Hepatocyte (in vitro differentiated cells): ENCODE data around the gene CHST2. TPM values are rescaled to one million over a fixed set of nuclear protein-coding genes. Genes with fewer than 3 reads are reported as not detected.

Experiments used
- DNase-seq: peaks from one replicate; pipeline ENCODE4 v3.0.0-alpha.2; 2016; ENCODE audit warnings: low spot score
- H2AFZ ChIP-seq: fragments of 200-600 bp; sonication (generic); 2 replicates; pipeline ENCODE4 v1.6.0; 2016; ENCODE audit warnings: antibody characterized with exemption, mild to moderate bottlenecking
- H3K27ac ChIP-seq: fragments of 200-600 bp; sonication (generic); 2 replicates; pipeline ENCODE4 v1.5.1; 2016; ENCODE audit warnings: mild to moderate bottlenecking
- H3K27me3 ChIP-seq: fragments of 200-600 bp; sonication (generic); 2 replicates; pipeline ENCODE4 v1.6.1; 2016
- H3K36me3 ChIP-seq: fragments of 200-600 bp; sonication (generic); replicated peaks from 2 replicates; pipeline ENCODE4 v1.5.1; 2016; ENCODE audit warnings: low read depth; ENCODE audit not compliant: insufficient read depth
- H3K4me1 ChIP-seq: fragments of 200-600 bp; sonication (generic); 2 replicates; pipeline ENCODE4 v1.5.1; 2016; ENCODE audit warnings: mild to moderate bottlenecking, moderate library complexity; ENCODE audit not compliant: insufficient read depth
- H3K4me2 ChIP-seq: fragments of 200-600 bp; sonication (generic); 2 replicates; pipeline ENCODE4 v1.6.0; 2016
- H3K4me3 ChIP-seq: fragments of 200-600 bp; sonication (generic); 2 replicates; pipeline ENCODE4 v1.5.1; 2016; ENCODE audit warnings: mild to moderate bottlenecking
- H3K79me2 ChIP-seq: fragments of 200-600 bp; sonication (generic); 2 replicates; pipeline ENCODE4 v1.6.0; 2017; ENCODE audit warnings: mild to moderate bottlenecking
- H3K9me2 ChIP-seq: fragments of 200-600 bp; sonication (generic); replicated peaks from 2 replicates; pipeline ENCODE4 v1.6.0; 2017; ENCODE audit warnings: mild to moderate bottlenecking; ENCODE audit not compliant: insufficient read depth
- H3K9me3 ChIP-seq: fragments of 200-600 bp; sonication (generic); 2 replicates; pipeline ENCODE4 v1.5.1; 2016; ENCODE audit warnings: low read depth, mild to moderate bottlenecking
- H4K20me1 ChIP-seq: fragments of 200-600 bp; sonication (generic); 2 replicates; pipeline ENCODE4 v1.6.0; 2016; ENCODE audit warnings: mild to moderate bottlenecking; ENCODE audit not compliant: insufficient read depth, poor library complexity, severe bottlenecking
- CTCF ChIP-seq: fragments of 200-600 bp; sonication (generic); IDR thresholded peaks from 2 replicates; pipeline ENCODE4 v1.5.1; 2016; ENCODE audit warnings: antibody characterized with exemption, mild to moderate bottlenecking; ENCODE audit not compliant: poor library complexity
- EZH2 ChIP-seq: fragments of 200-600 bp; sonication (generic); IDR thresholded peaks from 2 replicates; pipeline ENCODE4 v1.6.1; 2016; ENCODE audit warnings: antibody characterized with exemption, mild to moderate bottlenecking, borderline replicate concordance
- EZH2phosphoT487 ChIP-seq: fragments of 200-600 bp; sonication (generic); IDR thresholded peaks from one replicate; pipeline ENCODE4 v1.6.1; 2018; ENCODE audit warnings: antibody characterized with exemption, mild to moderate bottlenecking, low read depth, moderate library complexity; ENCODE audit not compliant: unreplicated experiment, severe bottlenecking
- WGBS: methylation state at CpG from one replicate; pipeline ENCODE4 v1.1.6; 2016; ENCODE audit warnings: low lambda C conversion rate; ENCODE audit errors: missing lambda C conversion rate; 5-methylcytosine and 5-hydroxymethylcytosine counted together
- polyA plus RNA-seq: library from polyadenylated mRNA; unstranded; fragments of >200 nt; fragmentation: Nextera tagmentation; extraction: Ambion mirVana; gene quantifications from 2 replicates; pipeline ENCODE4 v1.2.1, GENCODE V29; 2016
- total RNA-seq: library from RNA; depleted of rRNA; stranded (reverse); fragments of >200 nt; gene quantifications from 2 replicates; pipeline ENCODE4 v1.2.3, GENCODE V29; 2014

CHST2 gene
- total and polyA plus RNA-seq, 2 experiments from 2014 or later = 12.2 to 16.1 TPM

GRCh38 chr3:143127801-143128200 is 8.2 kb downstream of the CHST2 start:
- TF ChIP-seq EZH2phosphoT487 (no peak), CTCF (no peak), EZH2 (no peak)
- DNase-seq = no peak
- Histone ChIP-seq H3K79me2 (no peaks in the 10 kb centered on the region), H2AFZ (no peak overlapping the region), H3K27ac (no peak overlapping the region), H3K9me2 (no peaks in the 10 kb centered on the region), H3K9me3 (no peaks in the 10 kb centered on the region), H3K36me3 (no peaks in the 10 kb centered on the region), H4K20me1 (no peaks in the 10 kb centered on the region), H3K27me3 (no peaks in the 10 kb centered on the region), H3K4me1 (peaks cover 7% of the 10 kb centered on the region), H3K4me2 (no peak overlapping the region), H3K4me3 (no peak overlapping the region)
- WGBS = 87% methylated on average over 3 of the region's 3 CpGs

GRCh38 chr3:143128227-143128955 is 8.8 kb downstream of the CHST2 start:
- peaks cover 7% of the 10 kb centered on the region for H3K4me1 ChIP-seq
- no peaks in the 10 kb centered on the region for H3K9me2 ChIP-seq
- H3K27ac ChIP-seq = no peak overlapping the region
- DNase-seq = no peak
- no peak overlapping the region for H3K4me2 ChIP-seq
- H4K20me1 ChIP-seq = no peaks in the 10 kb centered on the region
- no peak overlapping the region for H2AFZ ChIP-seq
- H3K36me3 ChIP-seq = no peaks in the 10 kb centered on the region
- WGBS = 60% methylated on average over 5 of the region's 5 CpGs
- H3K79me2 ChIP-seq = no peaks in the 10 kb centered on the region
- TF ChIP-seq EZH2 (no peak), CTCF (no peak), EZH2phosphoT487 (no peak)
- no peaks in the 10 kb centered on the region for H3K27me3 ChIP-seq
- H3K4me3 ChIP-seq = no peak overlapping the region
- H3K9me3 ChIP-seq = no peaks in the 10 kb centered on the region

- no peaks in the 10 kb centered on the region for H3K79me2 ChIP-seq
- H3K4me2 ChIP-seq = no peak overlapping the region
- H3K4me1 ChIP-seq = no peaks in the 10 kb centered on the region
- H3K27me3 ChIP-seq = no peaks in the 10 kb centered on the region
- no peak overlapping the region for H3K27ac ChIP-seq
- H3K36me3 ChIP-seq = no peaks in the 10 kb centered on the region
- no peaks in the 10 kb centered on the region for H4K20me1 ChIP-seq
- 89% methylated on average over 3 of the region's 3 CpGs for WGBS
- DNase-seq = no peak
- no peak overlapping the region for H3K4me3 ChIP-seq
- no peaks in the 10 kb centered on the region for H3K9me2 ChIP-seq
- H2AFZ ChIP-seq = no peak overlapping the region
- no peak for TF ChIP-seq CTCF
- TF ChIP-seq EZH2 = no peak
- no peak for TF ChIP-seq EZH2phosphoT487
- H3K9me3 ChIP-seq = no peaks in the 10 kb centered on the region
Observed at GRCh38 chr3:143132246-143132980, 12.8 kb downstream of the CHST2 start.
